Umbilical cord (tissue), 2 donors: Measurements from ENCODE around the gene TALDO1. TPM values are rescaled to one million over a fixed set of nuclear protein-coding genes. Genes with fewer than 3 reads are reported as not detected.

Experiments
- DNase-seq: peaks from one replicate; pipeline ENCODE4 v3.0.0-alpha.2; 2015; ENCODE audit warnings: low spot score
- total RNA-seq: library from RNA; depleted of rRNA; stranded (reverse); fragments of >200 nt; gene quantifications from one replicate; pipeline ENCODE4 v1.2.3, GENCODE V29; 2014; ENCODE audit warnings: low replicate concordance; ENCODE audit not compliant: insufficient read depth

The TALDO1 gene
- total RNA-seq, 1 donor from 2014 or later: 76.1 TPM

DNA sequence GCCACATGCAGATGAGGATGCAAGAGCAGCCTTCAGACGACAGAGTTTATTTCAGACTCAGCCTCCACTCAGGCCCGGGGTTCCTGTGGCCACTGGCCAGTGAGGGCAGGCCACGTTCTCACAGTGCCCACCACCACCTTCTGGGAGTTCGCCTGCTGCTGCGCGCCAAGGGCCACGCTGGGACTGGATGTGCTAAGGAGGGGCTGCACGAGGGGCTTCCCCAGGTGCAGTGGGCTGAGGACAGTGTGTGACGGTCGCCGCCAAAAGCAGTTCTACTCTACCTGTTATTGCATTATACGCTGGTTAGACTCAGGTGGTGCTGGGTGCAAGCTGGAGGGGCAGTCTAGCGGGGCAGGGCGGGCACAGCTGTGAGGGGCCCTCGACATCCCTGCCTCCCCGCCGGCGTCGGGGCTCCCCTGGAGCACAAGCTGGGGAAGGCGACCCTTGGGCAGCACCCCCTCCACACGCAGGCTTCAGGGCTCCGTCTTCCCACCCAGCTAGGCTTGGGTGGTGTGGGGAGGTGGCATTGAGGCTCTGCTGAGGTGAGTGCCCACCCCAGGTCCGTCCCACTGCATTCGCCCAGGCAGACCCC is 39.9 kb downstream of the TALDO1 start:
- no peak for DNase-seq

DNA sequence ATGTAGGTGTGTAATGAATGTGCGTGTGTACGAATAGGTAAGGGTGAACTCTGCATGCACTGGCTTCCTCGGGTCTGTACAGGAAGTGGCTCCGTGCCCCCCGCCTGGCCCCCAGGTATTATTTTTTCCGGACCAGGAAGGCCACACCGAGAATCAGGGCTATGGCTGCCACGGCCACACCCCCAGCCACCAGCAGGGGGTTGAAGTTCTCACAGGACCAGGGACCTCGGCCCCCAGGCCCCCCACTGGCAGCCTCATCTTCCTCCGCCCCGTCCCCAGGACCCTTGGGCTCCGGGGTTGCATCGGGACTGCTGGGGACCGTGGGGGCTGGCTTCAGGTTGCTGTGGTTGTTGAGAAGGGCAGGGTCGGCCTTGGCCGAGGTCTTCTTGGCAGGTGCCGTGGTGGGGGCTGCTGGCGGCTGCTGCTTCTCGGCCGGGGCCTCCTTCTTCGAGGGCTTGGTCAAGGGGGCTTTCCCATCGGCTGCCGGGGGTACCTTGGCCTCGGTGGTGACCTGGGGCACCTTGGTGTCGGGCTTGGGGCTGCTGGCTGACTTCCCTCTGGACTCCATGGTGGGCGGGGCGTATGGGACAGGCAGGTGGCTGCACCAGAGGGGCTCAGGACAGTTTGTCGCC is 40.9 kb downstream of the TALDO1 start:
- DNase-seq: no peak

DNA sequence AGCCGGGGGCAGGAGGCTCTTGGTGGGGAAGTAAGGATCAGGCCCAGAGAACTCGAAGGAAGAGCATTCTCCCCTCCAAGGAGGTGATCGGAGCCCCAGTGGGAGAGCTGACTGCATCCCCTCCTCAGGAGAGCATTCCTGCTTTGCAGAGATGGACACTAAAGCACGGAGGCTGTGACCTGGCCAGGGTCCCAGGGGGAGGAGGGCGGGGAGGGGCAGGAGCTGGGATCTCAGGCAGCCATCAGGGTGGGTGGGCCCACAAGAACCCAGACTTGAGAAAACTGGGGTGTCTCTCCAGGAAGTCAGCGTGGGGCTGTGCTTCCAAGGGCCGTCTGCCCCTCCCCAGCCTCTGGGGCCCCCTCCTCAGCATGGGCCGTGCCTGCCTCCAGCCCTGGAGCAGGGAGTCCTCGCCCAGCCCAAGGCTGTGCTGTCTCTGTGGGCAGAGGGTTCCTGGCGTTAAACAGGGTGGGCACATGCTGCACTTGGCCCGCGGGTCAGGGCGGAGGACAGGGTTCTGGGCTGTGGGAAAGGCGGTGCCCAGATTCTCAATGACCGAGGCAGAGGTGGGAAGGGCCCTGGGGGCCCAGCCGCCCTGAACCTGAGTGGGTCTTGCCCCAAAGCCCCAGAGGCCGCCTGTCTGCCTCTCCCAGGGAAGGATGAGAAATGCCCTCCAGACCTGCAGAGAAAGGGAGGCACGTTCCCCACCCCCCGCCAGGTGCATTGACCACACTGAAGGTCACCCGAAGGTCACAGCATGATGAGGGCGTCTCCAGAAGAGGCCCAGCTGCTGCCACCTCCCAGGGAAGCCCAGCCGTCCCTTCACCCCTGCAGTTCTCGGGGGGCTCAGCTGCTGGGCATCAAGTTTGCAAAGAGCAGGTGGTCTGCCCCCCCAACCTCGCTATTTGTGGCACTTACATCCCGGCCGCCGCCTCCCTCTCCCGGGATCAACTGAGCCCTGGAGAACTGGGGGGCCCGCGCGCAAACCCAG is 42.0 kb downstream of the TALDO1 start:
- DNase-seq: no peak

DNA sequence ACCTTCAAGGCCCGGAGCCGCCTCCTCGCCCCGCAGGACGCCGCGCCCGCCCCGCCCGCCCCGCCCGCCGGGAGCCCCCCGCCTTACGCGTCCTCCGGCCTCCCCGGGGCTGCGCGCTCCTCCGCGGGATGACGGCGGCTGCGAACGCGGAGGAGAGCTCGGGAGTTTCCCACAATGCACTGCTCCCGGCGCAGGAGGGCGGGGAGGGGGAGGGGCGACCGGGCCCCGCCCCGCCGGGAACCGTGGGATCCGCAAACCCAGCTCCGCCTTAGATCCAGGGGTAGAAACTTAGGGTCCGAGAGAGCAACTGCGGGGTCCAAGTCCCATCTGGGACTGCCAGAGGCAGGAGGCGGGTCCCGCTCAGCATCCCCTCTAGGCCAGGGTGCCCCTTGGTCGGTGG is 42.7 kb downstream of the TALDO1 start, which contains the start of gene CEND1:
Gene CEND1, minus strand, starts transcription at position 148 of the 400 bp plus-strand sequence. CDS start 1,514 bp downstream, outside the sequence.
- DNase-seq: no peak

DNA sequence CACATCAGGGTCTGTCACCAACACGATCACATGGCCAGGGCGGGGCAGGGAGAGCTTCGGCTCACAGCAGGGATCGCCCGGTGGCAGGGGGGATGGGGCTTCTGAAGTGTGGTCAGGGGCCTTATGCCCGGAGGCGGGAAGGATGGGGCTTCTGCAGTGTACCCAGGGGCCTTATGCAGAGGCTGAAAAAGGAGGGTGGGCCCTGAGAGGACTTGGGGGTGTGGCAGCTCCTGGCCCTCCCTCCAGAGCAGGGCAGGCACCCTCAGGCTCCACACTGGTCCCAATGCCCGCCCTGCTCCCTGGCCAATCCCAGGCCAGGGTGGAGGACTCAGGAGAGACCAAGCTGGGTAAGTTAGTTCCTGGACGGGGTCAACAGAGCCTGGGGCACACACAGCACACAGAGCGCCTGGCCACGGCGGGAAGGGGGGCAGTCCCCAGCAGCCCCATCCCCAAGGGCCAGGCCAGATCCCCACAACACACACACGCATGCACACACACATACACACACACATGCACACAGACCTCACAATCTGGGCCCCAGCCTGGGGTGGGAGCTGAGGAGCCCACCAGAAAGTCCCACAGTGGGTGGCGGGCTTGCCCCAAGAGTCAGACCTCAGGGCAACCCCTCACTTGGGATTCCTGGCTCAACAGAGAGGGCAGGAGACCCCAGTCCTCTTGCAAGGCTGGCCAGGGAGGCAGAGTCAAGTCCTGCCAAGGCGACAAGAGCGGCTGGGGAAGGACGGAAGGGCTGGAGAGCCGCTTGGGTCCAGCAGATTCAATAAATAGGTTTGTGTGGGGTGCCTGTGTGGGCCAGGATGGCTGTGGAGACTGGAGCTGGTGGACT is 43.7 kb downstream of the TALDO1 start:
- DNase-seq: no peak

DNA sequence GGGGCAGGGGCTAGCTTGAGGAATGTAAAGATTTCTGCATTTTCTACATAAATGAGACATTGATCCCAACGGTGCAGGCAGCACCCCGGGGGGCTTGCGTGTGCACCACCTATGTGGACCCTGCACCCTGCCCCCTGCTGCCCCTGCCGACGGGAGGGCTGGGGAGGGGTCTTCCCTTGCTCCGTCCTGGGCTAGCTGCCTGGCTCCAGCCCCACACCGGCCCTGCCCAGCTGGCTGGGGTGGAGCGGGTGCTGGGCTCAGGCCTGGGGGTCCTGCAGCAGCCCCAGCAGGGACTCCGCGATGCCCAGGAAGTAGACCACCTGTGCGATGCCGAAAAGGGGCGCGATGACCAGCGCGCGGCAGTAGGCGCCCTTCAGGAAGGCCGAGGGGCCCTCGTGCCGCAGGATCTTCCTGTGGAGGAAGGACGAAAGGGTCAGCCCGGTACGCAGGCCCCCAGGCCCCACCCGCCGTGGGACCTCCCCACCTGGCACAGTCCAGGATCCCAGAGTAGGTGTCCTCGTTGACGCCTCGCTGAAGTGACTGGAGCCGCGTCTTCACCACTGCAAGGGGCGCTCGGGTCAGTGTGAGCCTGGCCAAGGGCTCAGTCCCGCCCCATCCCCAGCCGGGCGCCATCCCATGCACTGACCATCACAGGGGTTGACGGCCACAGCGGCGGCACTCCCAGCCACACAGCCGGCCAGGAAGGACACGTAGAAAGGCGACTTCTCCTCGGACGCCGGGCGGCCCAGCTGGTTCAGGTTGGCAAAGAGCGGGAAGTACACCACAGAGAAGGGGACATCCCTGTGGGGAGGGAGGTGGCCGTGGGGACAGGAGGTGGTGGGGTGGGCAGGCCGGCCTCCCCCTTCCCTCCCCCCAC is 44.6 kb downstream of the TALDO1 start:
- DNase-seq: no peak

DNA sequence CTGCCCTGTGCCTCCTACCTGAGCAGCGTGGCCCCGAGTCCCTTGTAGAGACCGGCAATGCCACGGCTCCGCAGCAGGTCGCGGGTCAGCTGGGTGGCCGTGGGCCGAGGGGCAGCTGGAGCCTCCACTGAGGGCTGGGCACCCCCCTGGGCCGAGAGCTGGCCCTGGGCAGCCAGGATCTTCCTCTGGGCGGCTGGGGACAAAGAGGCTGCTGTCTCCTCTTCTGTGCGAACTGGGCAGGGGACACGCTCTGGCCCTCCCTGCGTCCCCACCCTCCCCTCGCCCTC is 45.2 kb downstream of the TALDO1 start:
- DNase-seq: no peak

DNA sequence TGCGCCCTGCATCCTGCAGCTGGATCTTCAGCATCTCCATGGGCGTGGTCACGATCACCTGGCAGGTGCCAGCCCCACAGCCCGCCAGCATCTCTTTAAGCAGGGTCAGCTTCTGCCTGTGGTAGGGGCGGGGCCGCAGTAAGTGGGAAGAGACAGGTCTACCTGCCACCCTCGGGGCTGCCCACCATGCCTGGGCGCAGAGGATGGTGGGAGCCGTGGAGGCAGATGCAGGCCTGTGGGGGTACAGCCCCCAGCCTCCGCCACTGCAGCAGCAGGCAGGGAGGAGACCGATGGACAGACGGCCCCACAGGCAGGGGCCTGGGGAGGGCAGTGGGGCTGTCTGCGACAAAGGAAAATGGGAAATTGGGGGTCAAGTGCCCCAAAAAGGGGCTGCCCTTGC is 45.6 kb downstream of the TALDO1 start:
- no peak for DNase-seq

DNA sequence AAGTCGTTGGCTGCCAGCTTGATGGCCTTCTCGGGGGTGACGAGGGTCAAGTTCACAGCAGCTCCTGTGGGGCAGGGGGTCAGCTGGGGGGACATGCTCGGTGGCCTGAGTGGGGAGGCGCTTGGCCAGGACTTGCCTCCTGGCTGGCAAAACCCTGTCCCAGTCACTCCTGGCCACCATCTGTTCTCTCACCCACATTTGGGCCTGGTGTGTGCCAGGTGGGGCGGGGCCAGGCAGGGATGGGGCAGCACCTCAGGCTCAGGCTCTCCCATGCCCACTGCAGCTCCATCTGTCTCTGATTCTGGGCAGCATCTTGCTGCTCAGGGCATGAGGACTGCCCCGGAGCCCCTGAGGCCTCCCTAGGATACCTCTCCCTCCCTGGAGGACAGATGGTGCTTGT is 46.3 kb downstream of the TALDO1 start:
- no peak for DNase-seq

DNA sequence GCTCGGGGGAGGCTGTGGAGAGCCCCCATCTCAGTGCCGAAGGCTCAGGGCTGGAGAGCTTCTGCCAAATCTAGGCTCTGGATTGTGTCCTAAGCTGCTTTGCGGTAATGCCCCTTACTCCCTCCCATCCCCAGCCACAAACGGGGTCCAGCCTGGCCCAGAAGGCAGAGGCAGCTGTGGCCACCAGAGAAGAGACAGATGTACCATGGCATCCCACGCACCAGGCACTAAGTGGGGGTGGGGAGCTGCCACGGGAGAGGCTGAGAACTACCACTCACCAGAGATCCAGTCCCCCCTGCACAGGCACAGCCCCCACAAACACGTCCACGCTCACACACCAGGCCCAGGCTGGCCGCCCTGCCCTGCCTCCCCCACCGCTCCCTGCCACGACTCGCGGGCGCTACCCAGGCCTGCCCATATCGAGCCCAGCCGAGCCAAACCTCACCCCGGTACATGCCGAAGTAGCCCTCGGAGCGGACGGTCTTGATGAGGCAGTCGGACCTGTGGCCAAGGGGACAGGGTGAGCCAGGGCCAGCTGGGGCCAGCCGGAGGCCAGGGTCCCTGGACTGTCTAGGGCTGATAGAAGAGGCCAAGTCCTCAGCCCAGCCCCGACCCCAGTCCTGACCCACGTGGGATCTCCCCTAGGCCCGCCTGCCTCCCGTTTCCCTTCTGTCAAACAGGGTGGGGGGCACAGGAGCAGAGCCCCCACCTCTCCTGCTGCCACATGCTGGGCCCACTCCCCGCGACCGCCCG is 46.9 kb downstream of the TALDO1 start:
- DNase-seq: no peak

DNA sequence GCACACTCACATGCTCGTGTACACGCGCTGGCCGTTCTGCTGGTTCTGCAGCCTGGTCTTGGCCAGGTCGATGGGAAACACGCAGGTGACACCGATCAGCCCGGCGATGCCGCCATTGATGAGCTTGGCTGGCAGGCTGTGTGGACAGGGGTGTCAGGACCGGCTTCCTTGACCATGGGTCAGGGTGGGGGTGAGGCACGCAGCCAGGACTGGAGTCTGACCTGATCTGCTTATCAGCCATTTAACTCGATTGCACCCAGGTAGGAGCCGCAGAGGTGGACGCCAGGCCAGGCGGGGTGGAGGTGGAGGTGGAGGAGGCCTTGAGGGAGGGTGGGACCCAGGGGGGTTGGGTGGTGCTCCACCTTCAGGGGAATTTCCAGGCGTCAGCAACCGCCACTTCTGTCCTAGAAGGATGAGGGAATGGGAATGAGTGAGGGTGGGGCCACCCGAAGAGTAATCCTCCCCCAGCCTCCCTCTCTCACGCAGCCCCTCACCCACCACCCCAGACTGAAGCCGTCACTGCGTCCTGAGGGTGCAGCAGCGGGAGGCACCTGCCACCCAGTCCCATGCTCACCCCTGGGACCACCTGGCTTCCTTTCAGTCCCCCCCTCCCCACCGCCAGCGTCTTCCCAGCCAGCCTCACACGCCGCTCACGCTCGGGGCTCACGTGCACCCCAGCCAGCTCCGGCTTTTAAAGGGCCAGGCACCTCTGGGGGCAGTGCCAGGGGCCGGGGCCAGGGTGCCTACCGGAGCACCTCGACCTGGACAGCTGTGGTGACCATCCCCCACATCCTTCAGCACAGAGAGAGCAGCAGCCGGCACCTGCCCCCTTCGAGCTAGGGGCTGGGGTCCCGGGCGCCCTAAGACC is 47.7 kb downstream of the TALDO1 start:
- no peak for DNase-seq

DNA sequence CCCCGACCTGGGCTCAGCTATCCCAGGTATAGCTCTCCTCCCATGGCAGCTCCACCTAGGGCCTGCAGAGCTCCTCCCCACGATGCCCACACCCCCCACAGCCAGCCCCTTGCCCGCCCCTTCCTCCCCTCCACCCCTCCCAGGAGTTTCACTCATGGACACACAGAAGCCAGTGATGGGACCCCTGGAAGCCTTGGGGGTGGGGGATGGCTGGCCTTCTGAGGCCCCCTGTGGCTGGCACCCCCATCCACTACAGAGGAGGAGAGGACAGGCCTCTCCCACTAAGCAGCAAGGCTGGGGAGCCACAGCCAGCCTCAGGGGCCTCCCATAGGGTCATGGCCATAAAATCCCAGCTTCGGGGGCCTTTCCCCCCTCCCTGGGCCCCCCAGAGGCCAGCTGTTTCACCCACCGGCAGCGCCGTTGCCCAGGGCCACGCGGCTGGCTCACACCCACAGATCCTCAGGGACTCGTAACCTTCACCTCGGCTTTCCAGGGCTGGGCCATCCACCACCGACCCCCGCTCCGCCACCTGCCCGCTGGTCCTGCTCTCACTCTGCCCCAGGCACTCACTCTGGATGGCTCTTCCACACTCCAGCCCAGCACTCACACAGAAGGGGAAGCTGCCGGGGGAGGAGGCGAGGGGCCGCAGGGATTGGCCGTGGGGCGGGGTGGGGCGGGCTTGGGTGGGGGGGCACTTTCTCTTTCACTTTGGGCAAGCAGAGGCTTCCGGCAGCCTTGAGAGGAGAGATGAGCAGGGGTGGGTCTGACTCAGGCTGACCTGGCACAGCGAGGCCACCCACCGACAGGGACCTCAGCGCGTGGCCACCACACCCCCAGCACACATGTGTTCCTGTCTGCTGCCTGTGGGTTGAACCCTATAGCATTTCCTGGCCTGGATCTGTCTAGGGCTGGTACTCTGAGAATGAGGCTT is 48.6 kb downstream of the TALDO1 start:
- peak; percentile 80 for DNase-seq

DNA sequence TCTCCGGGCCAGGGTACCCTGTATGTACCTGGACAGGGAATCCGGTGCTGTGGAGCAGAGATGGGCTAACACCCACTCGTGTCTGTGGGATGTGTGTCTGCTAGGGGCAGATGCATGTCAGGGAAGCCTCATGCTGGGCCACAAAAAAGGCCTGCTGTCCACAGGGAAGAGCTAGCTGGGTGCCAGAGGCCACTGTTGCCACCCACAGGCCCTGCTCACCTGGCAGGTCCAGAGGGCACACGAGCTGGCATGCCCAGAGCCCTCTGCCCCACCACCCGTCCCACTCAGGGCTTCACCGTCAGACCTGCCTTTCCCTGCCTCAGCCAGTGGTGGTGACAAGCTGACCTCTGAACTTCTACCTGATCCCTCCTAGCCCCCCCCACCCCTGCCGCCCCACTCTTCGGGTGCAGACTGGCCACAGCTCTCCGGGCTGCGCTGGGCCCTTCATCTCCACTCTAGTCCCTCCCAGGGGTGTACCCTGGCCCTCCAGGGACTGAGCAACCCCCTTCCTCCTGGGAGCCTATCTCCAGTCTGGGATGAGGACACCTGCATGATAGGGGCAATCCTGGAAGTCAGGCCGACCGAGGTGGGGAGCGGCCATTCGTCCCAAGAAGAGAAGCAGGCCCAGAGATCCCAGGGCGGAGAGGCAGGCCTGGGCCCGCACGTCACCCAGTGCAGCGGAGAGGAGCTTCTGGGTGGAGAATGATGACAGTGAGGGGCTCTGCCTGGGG is 49.5 kb downstream of the TALDO1 start:
- DNase-seq: no peak

DNA sequence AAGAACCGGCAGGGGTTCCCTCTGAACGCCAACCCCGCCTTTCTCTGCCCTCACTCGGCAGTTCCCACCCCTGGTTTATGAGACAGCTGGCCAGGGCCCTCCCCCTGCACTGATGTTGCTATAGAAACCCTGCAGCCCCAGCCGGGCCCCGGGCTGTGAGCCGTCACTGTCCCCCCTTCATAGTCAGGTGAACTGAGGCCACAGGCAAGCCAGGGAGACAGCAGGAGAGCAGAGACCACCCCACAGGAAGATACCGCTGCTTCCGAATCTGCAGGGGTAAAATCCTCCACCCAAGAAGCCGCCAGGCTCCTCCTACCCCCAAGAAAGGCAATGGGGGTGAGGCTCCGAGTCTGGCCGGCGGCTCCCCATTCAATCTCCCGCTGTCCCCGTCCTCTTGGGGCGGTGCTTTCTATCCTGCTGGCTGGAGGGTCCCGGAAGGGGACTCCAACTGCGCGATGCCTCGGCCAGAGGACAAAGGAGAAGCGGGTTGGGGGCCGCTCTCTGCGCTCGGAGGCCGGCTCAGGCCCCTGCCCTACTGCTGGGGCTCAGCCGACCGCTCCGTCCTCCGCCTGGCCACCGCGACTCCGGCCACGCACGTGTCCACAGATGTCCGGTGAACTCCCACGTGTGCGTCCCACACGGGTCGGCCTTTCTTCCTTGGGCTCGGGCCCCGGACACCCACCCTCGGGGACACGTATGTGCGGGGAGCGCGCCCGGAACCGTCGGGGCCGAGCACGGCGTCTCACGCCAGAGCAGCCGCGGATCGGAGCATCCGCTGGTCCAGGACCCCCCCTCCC is 50.2 kb downstream of the TALDO1 start:
- DNase-seq: peak; percentile 97

DNA sequence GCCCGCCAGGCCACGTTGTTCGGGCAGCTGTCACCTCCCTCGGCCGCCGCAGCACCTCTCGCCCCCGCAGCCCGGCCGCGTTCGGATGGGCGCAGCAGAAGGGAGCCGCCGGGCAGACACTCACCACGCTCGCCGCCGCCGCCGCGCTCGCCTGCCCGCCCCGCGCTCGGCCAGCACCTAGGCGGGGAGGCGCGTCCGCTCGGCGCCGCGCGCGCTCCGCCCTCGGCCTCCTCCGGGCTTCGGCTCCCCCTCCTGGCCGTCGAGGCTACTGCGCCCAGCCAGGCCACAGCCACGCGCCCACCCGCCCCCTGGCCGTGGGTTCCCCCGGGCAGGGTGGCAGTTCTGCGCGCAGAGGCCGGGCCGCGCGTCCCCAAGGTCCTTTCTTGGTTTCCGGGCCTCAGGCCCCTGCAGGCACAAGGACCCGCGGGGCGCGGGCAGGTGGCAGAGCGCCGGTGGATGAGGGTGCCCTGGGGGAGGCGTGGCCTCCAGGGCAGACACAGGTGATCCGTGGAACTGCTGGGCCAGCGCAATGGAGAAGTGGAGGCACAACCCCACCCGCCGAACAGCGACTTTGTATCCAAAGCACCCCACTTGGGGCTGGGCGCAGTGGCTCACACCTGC is 50.9 kb downstream of the TALDO1 start, which contains the start of gene SLC25A22:
Gene SLC25A22, minus strand, starts transcription at position 189 of the 621 bp plus-strand sequence. CDS start 3,275 bp downstream, outside the sequence.
- peak; percentile 84 for DNase-seq
